AG20443 (cell line): ENCODE measurements around the gene ROBO2.

Experiments
- DNase-seq: peaks from one replicate; pipeline ENCODE4 v3.0.0; 2012; ENCODE audit warnings: low spot score, mixed read lengths

Gene ROBO2

DNA sequence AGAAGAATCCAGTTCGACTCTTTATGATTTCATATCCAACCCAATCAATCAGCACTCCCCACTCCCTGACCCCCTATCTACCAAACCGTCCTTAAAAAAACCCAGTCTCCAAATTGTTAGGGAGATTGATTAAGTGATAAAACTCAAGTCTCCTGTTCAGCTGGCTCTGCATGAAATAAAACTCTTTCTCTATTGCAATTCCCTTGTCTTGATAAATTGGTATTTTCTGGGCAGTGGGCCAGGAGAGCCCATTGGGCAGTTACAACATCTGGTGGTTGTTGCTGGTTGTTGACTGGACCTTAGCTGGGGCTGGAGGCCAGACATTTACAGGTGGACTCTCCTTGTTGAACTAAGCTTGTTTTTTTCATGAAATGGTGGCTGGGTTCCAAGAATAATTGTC lies 642.3 kb downstream of the ROBO2 start:
- no peak for DNase-seq

- DNase-seq: no peak
These were observed 644.2 kb downstream of the ROBO2 start for GRCh38 chr3:77684115-77684514.

GRCh38 chr3:77685713-77686112 lies 645.8 kb downstream of the ROBO2 start:
- DNase-seq: no peak

- no peak for DNase-seq
These were observed 646.7 kb downstream of the ROBO2 start for GRCh38 chr3:77686560-77686959.

GRCh38 chr3:77687545-77687944 lies 647.6 kb downstream of the ROBO2 start:
- DNase-seq: no peak

DNA sequence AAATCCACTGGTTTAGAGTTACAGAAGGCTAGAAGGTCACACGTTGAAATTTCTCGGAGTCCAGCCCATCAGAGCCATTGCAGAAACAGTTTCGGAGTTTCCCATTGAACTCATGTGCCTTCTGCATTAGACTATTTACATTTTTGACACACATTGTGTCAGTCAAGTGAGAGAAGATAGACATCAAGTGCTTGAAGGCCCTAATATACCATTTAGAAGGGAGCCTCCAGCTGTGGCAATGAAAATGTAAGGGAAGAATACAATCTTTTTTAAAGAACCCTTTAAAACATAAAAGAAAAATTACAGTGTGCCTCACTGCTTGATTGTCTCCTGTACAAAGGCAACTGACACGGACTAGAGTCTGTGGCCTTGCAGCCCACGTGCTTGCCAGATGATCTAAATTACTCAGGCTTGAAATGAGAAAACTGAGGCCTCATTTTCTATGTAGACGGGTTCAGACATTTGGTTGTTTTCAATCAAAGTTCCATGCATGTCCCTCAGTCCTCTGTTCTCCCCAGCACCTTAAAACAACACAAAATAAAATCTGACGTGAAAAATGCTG lies 650.5 kb downstream of the ROBO2 start:
- no peak for DNase-seq

DNA sequence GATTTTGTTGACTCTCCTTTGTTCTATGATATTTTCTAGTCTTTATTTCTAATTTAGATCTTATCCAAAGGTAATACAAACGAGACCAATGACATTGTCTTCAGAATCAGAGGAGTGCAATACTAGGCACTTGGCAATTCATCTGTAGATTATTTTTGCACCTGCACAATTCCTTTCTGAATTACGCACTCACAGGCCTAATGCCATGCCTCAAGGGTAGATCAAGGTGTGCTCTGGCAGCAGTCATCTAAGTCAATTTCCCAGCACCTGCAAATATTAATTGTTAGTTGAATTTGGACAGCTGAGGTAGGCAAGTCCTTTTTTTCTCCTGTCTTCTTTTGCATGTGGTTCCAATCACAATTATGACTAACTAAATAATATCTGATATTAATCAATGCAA lies 653.2 kb downstream of the ROBO2 start:
- DNase-seq: no peak

- DNase-seq: no peak
These were observed 659.3 kb downstream of the ROBO2 start for GRCh38 chr3:77699125-77699691.
